ENCODE data around the gene PRKCD.

The PRKCD gene

DNA sequence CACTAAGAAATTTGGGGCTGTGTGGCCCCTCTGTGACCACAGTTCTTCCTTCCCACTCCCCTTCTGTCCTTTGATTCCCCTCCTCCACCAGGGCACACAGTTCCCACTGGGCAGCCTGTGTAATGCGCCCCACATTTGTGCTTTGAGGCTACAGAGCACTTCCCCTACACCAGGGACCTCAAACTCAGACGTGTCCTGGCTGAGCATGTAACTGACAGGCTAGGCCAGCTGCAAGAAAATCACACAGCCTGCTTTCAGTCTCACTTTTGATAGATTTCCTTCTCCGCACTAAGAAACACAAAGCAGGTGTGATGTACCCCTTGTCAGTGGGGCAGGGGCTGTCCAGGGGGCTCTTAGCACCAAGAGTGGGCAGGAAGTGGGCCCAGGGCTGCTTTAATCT, 29.6 kb downstream of the PRKCD start:
- DNase-seq (ENCODE audit: low spot score), result no peak

GRCh38 chr3:53191836-53192480, 30.9 kb downstream of the PRKCD start:
- no peak for DNase-seq (ENCODE audit: low spot score)

- DNase-seq (ENCODE audit: low spot score), result no peak
These were observed 31.6 kb downstream of the PRKCD start for GRCh38 chr3:53192608-53193007.

DNA sequence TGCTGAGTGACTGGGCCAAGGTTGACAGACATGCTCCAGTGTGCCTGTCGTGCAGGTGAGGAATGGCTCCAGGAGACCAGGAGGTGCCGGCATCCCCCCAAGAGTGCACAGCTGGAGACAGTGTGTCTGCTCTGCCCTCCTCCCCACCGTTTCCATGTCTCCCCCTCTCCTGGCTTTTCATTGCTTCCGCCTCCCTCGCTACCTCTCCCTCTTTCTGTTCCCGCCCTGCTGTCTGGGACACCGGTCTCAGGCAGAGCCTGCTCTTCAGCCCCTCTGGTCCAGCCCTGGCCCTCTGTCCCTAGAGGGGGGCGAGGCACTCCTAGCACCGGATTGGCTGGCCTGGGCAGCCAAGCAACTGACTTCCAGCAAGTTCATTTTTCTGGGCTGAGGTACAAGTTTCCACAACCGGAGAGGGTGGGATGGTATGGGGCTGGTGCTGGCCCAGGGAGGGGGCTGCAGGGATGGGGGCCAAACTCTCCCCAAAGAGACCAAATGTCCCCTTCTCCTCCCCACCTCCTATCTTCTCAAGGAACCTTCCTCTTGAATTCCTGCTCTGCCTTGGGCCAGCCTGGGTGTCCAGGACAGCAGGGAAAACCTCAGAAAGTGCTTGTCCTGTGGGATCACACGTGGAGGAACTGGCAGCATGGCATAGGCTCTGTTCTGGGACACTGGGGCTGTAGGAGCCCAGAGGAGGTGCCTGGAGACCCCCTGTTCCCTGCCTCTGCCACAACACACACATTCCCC, 32.6 kb downstream of the PRKCD start:
- no peak for DNase-seq (ENCODE audit: low spot score)

- no peak for DNase-seq (ENCODE audit: low spot score)
These were observed 33.4 kb downstream of the PRKCD start for GRCh38 chr3:53194210-53195065.

- DNase-seq (ENCODE audit: low spot score), result no peak
These were observed 34.0 kb downstream of the PRKCD start for GRCh38 chr3:53195066-53195450.

DNA sequence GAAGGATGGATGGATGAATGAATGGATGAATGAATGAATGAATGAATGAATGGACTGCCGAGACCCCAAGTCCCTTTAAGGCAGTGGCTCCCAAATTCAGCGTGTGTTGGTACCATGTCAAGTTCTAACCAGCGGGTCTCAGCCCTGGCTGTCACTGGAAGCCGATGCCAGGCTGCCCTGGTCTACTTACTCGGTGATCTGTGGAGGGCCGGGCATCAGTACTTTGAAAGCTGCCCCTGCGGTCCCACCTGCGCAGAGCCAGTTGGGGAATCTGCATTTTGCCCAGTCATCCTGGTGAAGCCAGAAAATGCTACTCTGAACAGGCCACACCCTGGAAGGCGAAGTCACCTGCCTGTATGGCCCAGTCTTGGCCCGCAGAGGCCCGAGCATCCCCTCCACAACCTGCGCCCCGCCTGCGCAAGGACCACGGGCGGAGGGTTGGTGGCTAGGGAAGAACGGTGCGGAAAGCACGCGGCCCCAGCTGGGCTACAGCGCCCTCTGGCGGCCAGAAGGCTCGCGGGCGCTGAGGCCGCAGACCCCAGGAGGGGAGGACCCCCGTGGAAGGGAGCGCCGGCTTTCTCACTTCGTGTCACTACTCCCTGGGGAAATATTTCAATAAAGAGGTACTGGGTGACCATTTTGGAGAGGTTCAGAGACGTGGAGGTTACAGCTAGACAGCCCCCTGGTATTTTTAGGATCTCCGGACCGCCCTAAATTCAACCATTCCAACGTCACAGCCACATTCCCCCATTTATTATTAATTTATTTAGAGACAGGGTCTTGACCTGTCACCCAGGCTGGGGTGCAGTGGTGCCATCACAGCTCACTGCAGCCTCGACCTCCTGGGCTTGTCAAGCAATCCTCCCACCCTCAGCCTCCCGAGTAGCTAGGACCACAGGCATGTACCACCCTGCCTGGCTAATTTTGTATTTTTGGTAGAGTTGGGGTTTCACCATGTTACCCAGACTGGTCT, 34.9 kb downstream of the PRKCD start:
- peak; percentile 67 for DNase-seq (ENCODE audit: low spot score)

DNA sequence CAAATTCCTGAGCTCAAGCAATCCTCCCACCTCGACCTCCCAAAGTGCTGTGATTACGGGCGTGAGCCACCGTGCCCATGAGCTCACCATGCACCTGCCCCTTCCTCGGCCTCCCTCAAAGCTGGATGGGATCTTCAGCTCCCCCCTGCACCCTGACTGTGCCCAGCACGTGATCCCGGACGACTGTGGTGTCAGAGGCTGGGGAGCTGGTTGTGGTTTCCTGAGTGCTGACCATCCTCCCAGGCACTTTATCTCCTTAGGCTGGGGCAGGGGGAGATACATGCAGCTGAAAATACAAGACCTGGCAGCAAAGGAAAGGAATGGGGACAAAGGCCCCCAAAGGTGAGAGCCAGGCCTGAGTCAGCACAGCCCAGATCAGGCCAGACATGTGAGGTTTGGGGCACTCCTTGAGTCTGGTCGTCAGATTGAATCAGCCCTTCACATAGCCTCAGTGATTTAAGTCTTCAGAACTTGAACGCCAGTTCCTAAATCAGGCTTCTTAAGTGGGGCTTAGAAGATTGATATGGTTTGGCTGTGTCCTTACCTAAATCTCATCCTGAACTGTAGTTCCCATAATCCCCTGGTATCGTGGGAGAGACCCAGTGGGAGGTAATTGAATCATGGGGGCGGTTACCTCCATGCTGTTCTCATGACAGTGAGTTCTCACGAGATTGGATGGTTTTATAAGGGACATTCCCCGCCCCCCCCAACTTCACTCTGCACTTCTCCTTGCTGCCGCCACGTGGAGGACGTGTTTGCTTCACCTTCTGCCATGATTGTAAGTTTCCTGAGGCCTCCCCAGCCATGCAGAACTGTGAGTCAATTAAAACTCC, 35.8 kb downstream of the PRKCD start:
- no peak for DNase-seq (ENCODE audit: low spot score)

DNA sequence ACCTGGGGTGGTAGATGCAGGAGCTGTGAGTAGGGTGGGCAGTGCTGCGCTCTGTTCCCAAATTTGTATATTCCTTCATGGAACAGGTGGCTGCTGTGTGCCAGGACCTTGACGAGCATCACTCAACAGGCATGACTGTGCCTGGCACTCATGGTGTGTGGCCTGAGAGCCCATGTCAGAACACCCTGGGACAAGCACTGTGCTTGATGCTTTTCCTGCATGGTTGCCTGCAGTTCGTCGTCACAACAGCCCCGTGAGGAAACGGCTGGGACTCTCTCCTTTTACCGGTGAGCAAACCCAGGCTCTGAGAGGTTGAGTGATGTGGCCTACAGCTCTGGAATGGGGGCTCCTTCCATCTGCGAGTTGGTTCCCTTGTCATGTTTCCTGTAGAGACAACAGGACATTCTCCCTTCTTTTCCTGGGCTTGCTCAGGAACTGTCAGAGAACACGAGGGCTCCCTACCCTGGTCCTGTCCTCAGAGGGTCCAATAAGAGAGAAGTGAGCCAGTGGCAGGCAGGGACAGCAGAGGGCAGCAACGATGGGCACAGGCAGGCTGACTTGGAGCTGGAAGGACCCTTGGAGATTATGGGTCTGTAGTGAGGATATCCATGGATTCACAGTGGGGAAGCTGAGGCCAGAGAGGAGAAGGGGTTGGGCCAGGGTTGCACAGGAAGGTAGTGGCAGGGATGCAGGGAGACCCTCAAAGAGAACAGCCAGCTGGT, 37.4 kb downstream of the PRKCD start:
- no peak for DNase-seq (ENCODE audit: low spot score)

DNA sequence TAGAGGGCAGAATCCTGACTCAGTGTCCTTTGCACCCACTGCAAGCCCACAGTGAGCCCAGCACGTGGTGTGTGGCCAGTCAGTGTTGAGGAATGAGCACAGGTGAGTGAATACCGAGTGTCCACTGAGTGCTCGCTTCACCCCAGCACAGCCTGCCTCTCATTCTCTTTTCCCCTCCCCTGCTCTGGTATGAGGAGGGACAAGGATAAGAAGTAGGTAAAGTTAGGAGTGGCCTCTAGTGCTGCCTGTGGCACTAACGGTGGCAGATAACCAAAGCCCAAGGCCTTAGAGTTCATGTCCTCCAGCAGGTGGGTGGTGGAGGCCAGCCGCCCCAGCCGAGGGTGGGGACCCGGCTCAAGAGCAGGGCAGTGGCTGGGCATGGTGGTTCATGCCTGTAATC, 38.0 kb downstream of the PRKCD start:
- DNase-seq (ENCODE audit: low spot score), result no peak

DNA sequence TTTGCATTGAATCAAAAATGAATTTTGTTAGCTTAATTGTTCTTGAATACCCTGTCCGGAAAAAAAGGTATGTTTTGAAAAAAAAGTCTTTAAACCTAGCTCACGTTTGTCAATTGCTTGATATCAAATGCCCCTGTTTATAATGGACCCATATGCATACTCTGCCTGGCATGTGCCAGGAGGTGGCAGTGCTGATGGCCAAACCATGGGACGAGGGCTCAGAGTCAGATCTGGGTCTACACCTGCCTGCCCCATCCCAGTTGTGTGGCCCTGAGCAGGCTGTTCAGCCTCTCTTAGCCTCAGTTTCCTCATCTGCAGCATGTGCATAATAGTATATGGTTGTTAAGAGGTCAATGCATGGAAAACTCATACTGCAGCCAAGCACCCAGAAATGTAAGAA, 38.8 kb downstream of the PRKCD start:
- DNase-seq (ENCODE audit: low spot score), result no peak

- DNase-seq (ENCODE audit: low spot score), result no peak
These were observed 39.8 kb downstream of the PRKCD start for GRCh38 chr3:53200501-53201498.

GRCh38 chr3:53202331-53203015, 41.5 kb downstream of the PRKCD start:
- DNase-seq (ENCODE audit: low spot score), result no peak

DNA sequence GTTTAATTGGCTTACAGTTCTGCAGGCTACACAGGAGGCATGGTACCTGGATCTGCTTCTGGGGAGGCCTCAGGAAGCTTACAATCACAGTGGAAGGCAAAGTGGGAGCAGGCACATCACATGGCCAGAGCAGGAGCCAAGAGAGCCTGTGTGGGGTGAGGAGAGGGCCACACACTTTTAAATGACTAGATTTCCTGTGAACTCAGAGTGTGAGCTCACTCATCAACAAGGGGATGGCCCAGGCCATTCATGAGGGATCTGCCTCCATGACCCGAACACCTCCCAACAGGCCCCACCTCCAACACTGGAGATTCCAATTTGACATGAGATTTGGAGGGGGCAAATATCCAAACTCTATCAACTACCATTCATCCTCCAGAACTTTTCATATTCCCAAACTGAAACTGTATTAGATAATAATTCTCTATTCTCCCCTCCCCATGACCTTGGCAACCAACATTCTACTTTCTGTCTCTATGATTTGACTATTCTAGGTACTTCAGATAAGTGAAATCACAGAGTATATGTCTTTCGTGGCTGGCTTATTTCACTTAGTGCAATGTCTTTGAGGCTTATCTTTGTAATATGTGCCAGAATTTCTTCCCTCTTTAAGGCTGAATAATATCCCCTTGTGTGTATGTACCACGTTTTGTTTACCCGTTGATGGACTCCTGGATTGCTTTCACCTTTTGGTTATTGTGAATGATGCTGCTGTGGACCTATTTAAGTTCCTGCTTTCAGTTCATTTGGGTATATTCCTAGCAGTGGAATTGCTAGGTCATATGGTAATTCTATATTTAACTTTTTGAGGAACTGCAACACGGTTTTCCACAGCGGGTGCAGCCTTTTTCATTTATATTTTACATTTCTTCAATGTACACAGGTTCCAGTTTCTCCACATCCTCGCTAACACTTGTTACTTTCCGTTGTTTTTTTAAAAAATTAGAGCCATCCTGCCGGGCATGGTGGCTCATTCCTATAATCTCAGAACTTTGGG, 51.0 kb downstream of the PRKCD start:
- DNase-seq (ENCODE audit: low spot score), result no peak

- DNase-seq (ENCODE audit: low spot score), result no peak
These were observed 52.3 kb downstream of the PRKCD start for GRCh38 chr3:53213276-53213675.

GRCh38 chr3:53215816-53216215, 54.8 kb downstream of the PRKCD start:
- DNase-seq (ENCODE audit: low spot score), result no peak

GRCh38 chr3:53216723-53217122, 55.7 kb downstream of the PRKCD start:
- no peak for DNase-seq (ENCODE audit: low spot score)
